DMS153 (cell line): ENCODE results near the gene TMEM198.

Experiments used
- DNase-seq: peaks from one replicate; lab custom pipeline; 2025; lab: John Stamatoyannopoulos, UW

TMEM198 gene

GRCh38 chr2:219508971-219509779, 34.7 kb upstream of the TMEM198 start:
- no peak for DNase-seq

- peak; percentile 26 for DNase-seq
These were observed 33.9 kb upstream of the TMEM198 start for GRCh38 chr2:219509780-219510511.

- DNase-seq = no peak
These were observed 33.2 kb upstream of the TMEM198 start for GRCh38 chr2:219510512-219511135.

GRCh38 chr2:219511547-219512325, 32.1 kb upstream of the TMEM198 start:
- DNase-seq = no peak

GRCh38 chr2:219512524-219513216, 31.2 kb upstream of the TMEM198 start:
- no peak for DNase-seq

- DNase-seq = no peak
These were observed 30.0 kb upstream of the TMEM198 start for GRCh38 chr2:219513787-219514186.

- no peak for DNase-seq
These were observed 29.5 kb upstream of the TMEM198 start, which contains the start of gene ASIC4 for GRCh38 chr2:219514196-219514761. ASIC4 (plus strand) TSS chr2:219514482; CDS start chr2:219514725, 243 bp downstream.

GRCh38 chr2:219514836-219515235, 29.0 kb upstream of the TMEM198 start:
- DNase-seq = no peak

GRCh38 chr2:219515874-219516629, 27.8 kb upstream of the TMEM198 start:
- no peak for DNase-seq

GRCh38 chr2:219516888-219517287, 26.9 kb upstream of the TMEM198 start:
- no peak for DNase-seq

GRCh38 chr2:219517954-219518778, 25.7 kb upstream of the TMEM198 start:
- no peak for DNase-seq

- no peak for DNase-seq
These were observed 24.3 kb upstream of the TMEM198 start for GRCh38 chr2:219519526-219519916.

GRCh38 chr2:219520079-219520478, 23.7 kb upstream of the TMEM198 start:
- no peak for DNase-seq

GRCh38 chr2:219521066-219521880, 22.6 kb upstream of the TMEM198 start:
- no peak for DNase-seq

- peak; percentile 16 for DNase-seq
These were observed 21.5 kb upstream of the TMEM198 start for GRCh38 chr2:219522111-219523030.

- no peak for DNase-seq
These were observed 20.7 kb upstream of the TMEM198 start for GRCh38 chr2:219523031-219523671.

- DNase-seq = no peak
These were observed 19.0 kb upstream of the TMEM198 start for GRCh38 chr2:219524817-219525216.
